IMR-90 (cell line): Measurements from ENCODE around the gene WFDC6. TPM values are rescaled to one million over a fixed set of nuclear protein-coding genes. Genes with fewer than 3 reads are reported as not detected.

ENCODE experiments used
- ATAC-seq: fragments of 200-7000 bp; cut with Tn5 transposase; 2 replicates; pipeline ENCODE4 v1.9.1; 2020; ENCODE audit warnings: low read depth, mild to moderate bottlenecking, moderate library complexity
- BruUV-seq: library from RNA; stranded (reverse); fragments of 400-500 nt; replicated peaks from 2 replicates; lab custom pipeline; 2021; lab: Mats Ljungman, UMichigan
- CTCF ChIA-PET: fragments of 300-600 bp; formaldehyde crosslinking; extraction: SDS; loops from one replicate; lab custom pipeline; 2021; ENCODE audit warnings: antibody characterized with exemption; lab: Yijun Ruan, JAX
- POLR2A ChIA-PET: fragments of 300-600 bp; sonication (Branson Sonifier 250); formaldehyde crosslinking; loops from one replicate; lab custom pipeline; 2022; ENCODE audit warnings: antibody characterized with exemption; ENCODE audit not compliant: unreplicated experiment; lab: Charles Lee
- DNase-seq: peaks from one replicate; pipeline ENCODE4 v3.0.0; 2013
- H2AFZ ChIP-seq: replicated peaks from 2 replicates; pipeline ENCODE3; 2013; ENCODE audit warnings: low read length, mild to moderate bottlenecking; ENCODE audit not compliant: poor library complexity
- H2AK5ac ChIP-seq: 2 replicates; pipeline ENCODE4 v1.6.1; 2013; ENCODE audit warnings: low read depth, low read length, inconsistent platforms
- H2AK9ac ChIP-seq: replicated peaks from 2 replicates; pipeline ENCODE3; 2013; ENCODE audit warnings: mild to moderate bottlenecking, low read depth, low read length, moderate library complexity; ENCODE audit not compliant: poor library complexity
- H2BK120ac ChIP-seq: 2 replicates; pipeline ENCODE4 v1.6.1; 2013; ENCODE audit warnings: low read depth, low read length, inconsistent platforms
- H2BK15ac ChIP-seq: 3 replicates; pipeline ENCODE4 v1.6.1; 2013; ENCODE audit warnings: low read depth, low read length, inconsistent platforms
- H2BK20ac ChIP-seq: 2 replicates; pipeline ENCODE4 v1.6.1; 2013; ENCODE audit warnings: low read depth, mild to moderate bottlenecking, inconsistent platforms, low read length, moderate library complexity
- H2BK5ac ChIP-seq: 2 replicates; pipeline ENCODE4 v1.6.1; 2013; ENCODE audit warnings: mild to moderate bottlenecking, low read depth, low read length, inconsistent platforms; ENCODE audit not compliant: poor library complexity, severe bottlenecking
- H3K14ac ChIP-seq: replicated peaks from 2 replicates; pipeline ENCODE4 v1.6.1; 2013; ENCODE audit warnings: low read depth, low read length, inconsistent platforms
- H3K18ac ChIP-seq: 2 replicates; pipeline ENCODE4 v1.6.1; 2013; ENCODE audit warnings: low read depth, low read length, control low read depth
- H3K23ac ChIP-seq: 2 replicates; pipeline ENCODE4 v1.6.1; 2013; ENCODE audit warnings: low read depth, low read length, inconsistent platforms
- H3K27ac ChIP-seq: 2 replicates; pipeline ENCODE4 v1.5.1; 2013; ENCODE audit warnings: mild to moderate bottlenecking, control low read depth, low read length; ENCODE audit not compliant: insufficient read depth
- H3K27me3 ChIP-seq: 2 replicates; pipeline ENCODE4 v1.6.1; 2013; ENCODE audit warnings: low read length; ENCODE audit not compliant: control insufficient read depth, insufficient read depth
- H3K36me3 ChIP-seq: 2 replicates; pipeline ENCODE4 v1.6.1; 2013; ENCODE audit warnings: low read length, mixed read lengths; ENCODE audit not compliant: control insufficient read depth, insufficient read depth
- H3K4ac ChIP-seq: 2 replicates; pipeline ENCODE4 v1.6.1; 2013; ENCODE audit warnings: low read depth, low read length, inconsistent platforms
- H3K4me1 ChIP-seq: 2 replicates; pipeline ENCODE4 v1.6.1; 2013; ENCODE audit warnings: low read length, mixed read lengths; ENCODE audit not compliant: control insufficient read depth, insufficient read depth
- H3K4me2 ChIP-seq: 2 replicates; pipeline ENCODE4 v1.6.1; 2013; ENCODE audit warnings: low read depth, mild to moderate bottlenecking, control low read depth, low read length, moderate library complexity
- H3K4me3 ChIP-seq: 2 replicates; pipeline ENCODE4 v1.5.1; 2013; ENCODE audit warnings: low read depth, mild to moderate bottlenecking, control low read depth, low read length, moderate library complexity; ENCODE audit not compliant: insufficient read depth
- H3K56ac ChIP-seq: 2 replicates; pipeline ENCODE4 v1.6.1; 2013; ENCODE audit warnings: low read length, inconsistent platforms; ENCODE audit not compliant: insufficient read depth; ENCODE audit errors: extremely low read depth
- H3K79me1 ChIP-seq, 2 experiments: 2 replicates each; pipeline ENCODE4 v1.6.1; 2013; ENCODE audit warnings: low read length in 2 of 2, inconsistent platforms in 1 of 2, low read depth in 1 of 2
- H3K9ac ChIP-seq: 2 replicates; pipeline ENCODE4 v1.6.1; 2013; ENCODE audit warnings: low read depth, low read length, control low read depth
- H3K9me1 ChIP-seq: 2 replicates; pipeline ENCODE4 v1.6.1; 2013; ENCODE audit warnings: low read length, inconsistent platforms; ENCODE audit not compliant: insufficient read depth
- H3K9me3 ChIP-seq: 2 replicates; pipeline ENCODE4 v1.6.1; 2013; ENCODE audit warnings: low read length; ENCODE audit not compliant: control insufficient read depth, insufficient read depth
- H4K20me1 ChIP-seq: 2 replicates; pipeline ENCODE4 v1.6.1; 2013; ENCODE audit warnings: low read length, inconsistent platforms; ENCODE audit not compliant: insufficient read depth
- H4K5ac ChIP-seq: 2 replicates; pipeline ENCODE4 v1.6.1; 2013; ENCODE audit warnings: mild to moderate bottlenecking, low read depth, low read length, control low read depth
- H4K8ac ChIP-seq, 2 experiments: 2 replicates each; pipeline ENCODE4 v1.6.1; 2013; ENCODE audit warnings: low read depth in 2 of 2, low read length in 2 of 2, control low read depth in 1 of 2, inconsistent platforms in 1 of 2
- H4K91ac ChIP-seq: 2 replicates; pipeline ENCODE4 v1.6.1; 2013; ENCODE audit warnings: low read depth, low read length, inconsistent platforms; ENCODE audit not compliant: insufficient read depth
- BHLHE40 ChIP-seq: fragments of 150-350 bp; IDR thresholded peaks from 2 replicates; pipeline ENCODE4 v1.6.1; 2016; ENCODE audit warnings: mild to moderate bottlenecking, low read depth, low read length
- CEBPB ChIP-seq: IDR thresholded peaks from 2 replicates; pipeline ENCODE4 v1.6.1; 2012; ENCODE audit warnings: low read depth, low read length, improper control_type of control experiment
- CHD1 ChIP-seq: IDR thresholded peaks from 2 replicates; pipeline ENCODE4 v1.6.1; 2012; ENCODE audit warnings: low read depth, low read length, improper control_type of control experiment
- ELK1 ChIP-seq: fragments of 150-350 bp; IDR thresholded peaks from 2 replicates; pipeline ENCODE4 v1.6.1; 2016; ENCODE audit warnings: low read depth, mild to moderate bottlenecking, low read length, moderate library complexity, borderline replicate concordance
- FOS ChIP-seq: fragments of 150-350 bp; IDR thresholded peaks from 2 replicates; pipeline ENCODE4 v1.6.1; 2016; ENCODE audit warnings: low read depth, low read length
- MAFK ChIP-seq: IDR thresholded peaks from 2 replicates; pipeline ENCODE4 v1.6.1; 2012; ENCODE audit warnings: low read depth, low read length, improper control_type of control experiment
- MAZ ChIP-seq: IDR thresholded peaks from 2 replicates; pipeline ENCODE4 v1.6.1; 2012; ENCODE audit warnings: low read depth, mild to moderate bottlenecking, low read length, improper control_type of control experiment, moderate library complexity, borderline replicate concordance
- MXI1 ChIP-seq: IDR thresholded peaks from 2 replicates; pipeline ENCODE4 v1.6.1; 2012; ENCODE audit warnings: low read depth, mild to moderate bottlenecking, low read length, moderate library complexity, borderline replicate concordance
- NFE2L2 ChIP-seq: fragments of 150-350 bp; IDR thresholded peaks from 2 replicates; pipeline ENCODE4 v1.6.1; 2016; ENCODE audit warnings: low read depth, mild to moderate bottlenecking, low read length
- POLR2A ChIP-seq: IDR thresholded peaks from 2 replicates; pipeline ENCODE4 v1.6.1; 2012; ENCODE audit warnings: mild to moderate bottlenecking, low read depth, low read length
- RAD21 ChIP-seq: IDR thresholded peaks from 2 replicates; pipeline ENCODE4 v1.6.1; 2012; ENCODE audit warnings: low read length, improper control_type of control experiment
- RCOR1 ChIP-seq: IDR thresholded peaks from 2 replicates; pipeline ENCODE4 v1.6.1; 2012; ENCODE audit warnings: mild to moderate bottlenecking, low read length, improper control_type of control experiment; ENCODE audit not compliant: insufficient replicate concordance
- RFX5 ChIP-seq: IDR thresholded peaks from 2 replicates; pipeline ENCODE4 v1.8.0; 2012; ENCODE audit warnings: low read depth, mild to moderate bottlenecking, low read length, moderate library complexity
- SMC3 ChIP-seq: fragments of 150-350 bp; IDR thresholded peaks from 2 replicates; pipeline ENCODE4 v1.6.1; 2016; ENCODE audit warnings: low read depth, mild to moderate bottlenecking, antibody characterized with exemption, low read length, moderate library complexity
- USF2 ChIP-seq: fragments of 150-350 bp; IDR thresholded peaks from 2 replicates; pipeline ENCODE4 v1.6.1; 2017; ENCODE audit warnings: mild to moderate bottlenecking, antibody characterized with exemption, low read length, low read depth
- WGBS, 2 experiments: methylation state at CpG; one replicate each; pipeline versions ENCODE4 v1.1.5 to v1.1.7; 2013; ENCODE audit warnings: missing lambda C conversion rate in 2 of 2; ENCODE audit not compliant: insufficient read length in 1 of 2; ENCODE audit errors: extremely low coverage in 2 of 2; 5-methylcytosine and 5-hydroxymethylcytosine counted together
- dilution Hi-C: fragments of 300-500 bp; cut with HindIII; formaldehyde crosslinking; loops from one replicate; pipeline ENCODE4 v1.14.3; 2018; ENCODE audit warnings: low sequenced_read_pairs; ENCODE audit not compliant: unreplicated experiment
- in situ Hi-C: fragments of 300-500 bp; cut with MboI; formaldehyde crosslinking; loops from 3 replicates; pipeline ENCODE4 v1.14.3; 2019; ENCODE audit warnings: low sequenced_read_pairs, inconsistent platforms, mixed read lengths
- intact Hi-C: fragments of 100-400 bp; cut with micrococcal nuclease; formaldehyde crosslinking; loops from 2 replicates; pipeline ENCODE4 v1.10.0; 2022
- polyA plus RNA-seq, 3 experiments: library from polyadenylated mRNA; depleted of rRNA; stranded (reverse); fragments of >200 nt; gene quantifications; 2 replicates each; pipeline ENCODE4 v1.2.3, GENCODE V29; 2012; ENCODE audit warnings: low replicate concordance in 1 of 3
- total RNA-seq: library from RNA; depleted of rRNA; stranded (reverse); fragments of >200 nt; gene quantifications from 2 replicates; pipeline ENCODE4 v1.2.3, GENCODE V29; 2012
- TF ChIP-seq, protein P1 (sequence below): conservative IDR thresholded peaks from 2 replicates; pipeline ENCODE4 v1.5.1; 2012; ENCODE audit warnings: mild to moderate bottlenecking, low read depth, low read length, improper control_type of control experiment

WFDC6 gene
- total and polyA plus RNA-seq, 2 of the 4 experiments (the other 2 are of a cell fraction), result not detected

DNA sequence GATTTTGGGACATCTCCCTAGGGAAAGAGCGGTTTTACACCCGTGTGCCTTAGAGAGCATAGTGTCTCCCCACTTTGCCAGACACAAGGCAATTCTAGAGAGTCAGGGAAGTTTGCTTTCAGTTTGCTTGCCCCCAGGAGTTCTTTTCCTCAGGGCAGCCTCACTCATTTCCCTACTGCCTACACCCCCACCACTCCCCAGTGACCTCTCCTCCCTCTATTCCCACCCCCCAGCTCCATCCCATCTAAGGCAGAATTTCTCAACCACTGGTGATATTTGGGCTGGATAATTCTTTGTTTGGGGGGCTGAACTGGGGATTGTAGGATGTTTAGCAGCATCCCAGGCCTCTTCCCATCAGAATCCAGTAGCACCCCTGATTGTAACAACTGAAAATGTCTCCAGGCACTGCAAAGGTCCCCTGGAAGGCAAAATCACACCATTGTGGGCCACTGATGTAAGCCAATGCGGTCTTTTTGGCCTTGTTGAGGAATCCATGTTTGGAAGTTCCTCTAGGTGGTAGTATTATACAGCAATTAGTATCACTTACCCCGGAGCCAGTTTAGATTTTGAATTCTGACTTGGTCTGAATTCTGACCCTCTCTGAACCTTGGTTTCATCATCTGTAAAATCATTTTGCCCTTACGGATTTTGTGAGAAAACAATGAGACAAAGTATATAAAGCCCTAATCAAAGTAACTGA, 6.6 kb upstream of the WFDC6 start:
- Histone ChIP-seq H3K9me3 (no peaks in the 10 kb centered on the region), H3K27ac (no peak overlapping the region), H3K18ac (no peak overlapping the region), H2AK9ac (no peak overlapping the region), H3K9ac (no peak overlapping the region), H2AFZ (no peak overlapping the region), H3K36me3 (no peaks in the 10 kb centered on the region), H4K20me1 (no peaks in the 10 kb centered on the region), H3K56ac (no peak overlapping the region), H2BK5ac (no peak overlapping the region), H2AK5ac (no peak overlapping the region), H3K27me3 (peaks cover 5% of the 10 kb centered on the region), H4K5ac (no peak overlapping the region), H3K9me1 (no peaks in the 10 kb centered on the region), H3K79me1 (no peaks in the 10 kb centered on the region), H2BK15ac (no peak overlapping the region), H4K8ac (no peak overlapping the region), H2BK120ac (no peak overlapping the region), H2BK20ac (no peak overlapping the region), H3K23ac (no peak overlapping the region), H3K14ac (no peak overlapping the region), H3K4me3 (no peak overlapping the region), H3K4me2 (no peak overlapping the region), H3K4ac (no peak overlapping the region), H3K4me1 (no peaks in the 10 kb centered on the region), H4K91ac (no peak overlapping the region)
- TF ChIP-seq RCOR1, result no peak
- TF ChIP-seq MAZ, result no peak
- TF ChIP-seq ELK1, result no peak
- no peak for TF ChIP-seq CHD1
- no peak for TF ChIP-seq POLR2A
- no peak for TF ChIP-seq BHLHE40
- no peak for TF ChIP-seq USF2
- no peak for TF ChIP-seq MXI1
- peak; percentile 65 for TF ChIP-seq RAD21
- no peak for TF ChIP-seq CEBPB
- TF ChIP-seq, protein P1, sequence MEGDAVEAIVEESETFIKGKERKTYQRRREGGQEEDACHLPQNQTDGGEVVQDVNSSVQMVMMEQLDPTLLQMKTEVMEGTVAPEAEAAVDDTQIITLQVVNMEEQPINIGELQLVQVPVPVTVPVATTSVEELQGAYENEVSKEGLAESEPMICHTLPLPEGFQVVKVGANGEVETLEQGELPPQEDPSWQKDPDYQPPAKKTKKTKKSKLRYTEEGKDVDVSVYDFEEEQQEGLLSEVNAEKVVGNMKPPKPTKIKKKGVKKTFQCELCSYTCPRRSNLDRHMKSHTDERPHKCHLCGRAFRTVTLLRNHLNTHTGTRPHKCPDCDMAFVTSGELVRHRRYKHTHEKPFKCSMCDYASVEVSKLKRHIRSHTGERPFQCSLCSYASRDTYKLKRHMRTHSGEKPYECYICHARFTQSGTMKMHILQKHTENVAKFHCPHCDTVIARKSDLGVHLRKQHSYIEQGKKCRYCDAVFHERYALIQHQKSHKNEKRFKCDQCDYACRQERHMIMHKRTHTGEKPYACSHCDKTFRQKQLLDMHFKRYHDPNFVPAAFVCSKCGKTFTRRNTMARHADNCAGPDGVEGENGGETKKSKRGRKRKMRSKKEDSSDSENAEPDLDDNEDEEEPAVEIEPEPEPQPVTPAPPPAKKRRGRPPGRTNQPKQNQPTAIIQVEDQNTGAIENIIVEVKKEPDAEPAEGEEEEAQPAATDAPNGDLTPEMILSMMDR, result peak; percentile 56
- TF ChIP-seq RFX5, result no peak
- 0 out of 2 replicates have a peak, but pooled peaks have one; percentile 14 for TF ChIP-seq SMC3
- TF ChIP-seq NFE2L2, result no peak
- no peak for TF ChIP-seq FOS
- no peak for TF ChIP-seq MAFK
- DNase-seq (peak; percentile 37), ATAC-seq (peak; percentile 69)
- POLR2A ChIA-PET, result no interaction called here
- BruUV-seq, result no TSS peak
- CTCF ChIA-PET, result no interaction called here
- WGBS, 2 experiments, result no CpG with 5 or more reads among the region's 5 CpGs
- intact Hi-C loops (loop anchor here (1.0 to 10.0 kb wide), 2 partner anchors 225 to 469 kb away; no protein-coding TSS in a partner anchor), dilution Hi-C loops (no loop called here), in situ Hi-C loops (loop anchor here (25.0 kb wide), 1 partner anchor 216 kb away; no protein-coding TSS in a partner anchor)
